Suppressor macrophage (primary cell): Measurements from ENCODE around the gene PI4K2B.
"Not testable (repeated sequence)": the region's sequence is repeated elsewhere in the genome, so short reads cannot be mapped to it uniquely, and the experiment has no call there.

ENCODE experiments used
- DNase-seq, 4 experiments: peaks; one replicate each; pipeline ENCODE4 v3.0.0-alpha.2; 2020 to 2022

The PI4K2B gene

DNA sequence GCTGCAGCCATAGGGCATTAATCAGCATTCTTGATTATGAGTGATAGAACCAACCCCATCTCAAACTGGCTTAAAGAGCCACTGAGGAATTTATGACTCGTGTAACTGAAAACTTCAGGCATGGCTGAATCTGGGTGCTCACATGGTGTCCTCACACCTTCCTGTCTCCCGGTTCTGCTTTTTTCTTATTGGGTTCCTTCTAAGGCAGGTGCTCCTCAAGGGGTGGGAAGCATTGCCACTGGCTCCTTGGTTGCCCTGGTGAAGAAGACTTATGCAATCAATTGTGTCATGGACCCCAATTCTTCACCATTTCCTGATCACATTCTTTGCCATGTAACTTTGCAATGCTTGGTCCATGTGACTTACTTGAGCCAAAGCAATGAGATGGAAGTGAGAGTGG is 74.5 kb downstream of the PI4K2B start:
- peak; percentile 30 to 56 (median 48) for DNase-seq

DNA sequence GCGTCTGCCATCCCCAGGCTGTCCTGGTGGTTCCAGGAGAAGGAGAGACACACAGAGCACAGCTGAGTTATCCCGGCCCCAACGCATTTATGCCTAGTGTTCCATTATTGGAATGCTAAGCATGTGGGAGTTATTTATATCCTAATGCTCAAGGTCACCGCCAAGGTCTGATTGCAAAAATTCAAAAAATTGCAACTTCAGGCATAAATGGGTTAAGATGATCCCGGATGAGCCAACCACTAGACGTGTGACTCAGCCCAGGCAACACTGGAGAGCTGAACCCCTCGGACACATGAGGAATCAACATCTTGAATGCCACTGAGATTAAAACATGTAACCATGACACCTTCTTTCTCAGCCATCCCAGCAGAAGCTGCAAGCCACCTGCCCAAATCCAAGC is 74.9 kb downstream of the PI4K2B start:
- peak in 2 of 4 experiments; percentile 22 to 27 for DNase-seq

GRCh38 chr4:25310066-25310802 is 76.4 kb downstream of the PI4K2B start:
- DNase-seq, result peak in 3 of 4 experiments; percentile 16 to 59 (median 45)

DNA sequence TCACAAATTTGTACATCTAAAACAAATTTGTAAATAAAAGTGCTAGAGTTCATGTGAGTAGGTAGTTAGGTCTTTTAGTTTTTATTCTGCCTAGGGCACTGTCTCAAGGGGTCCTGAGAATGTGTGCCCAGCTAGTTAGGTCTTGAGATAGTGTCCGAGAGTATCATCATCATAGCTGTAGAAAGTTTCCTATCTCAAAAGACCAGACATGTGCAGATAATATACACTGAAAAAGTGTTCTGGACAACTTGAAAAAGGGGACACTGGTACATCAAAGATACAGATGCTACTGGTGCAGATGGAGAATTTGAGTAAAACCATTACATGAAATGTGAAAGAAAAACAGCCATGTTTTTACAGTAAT is 77.0 kb downstream of the PI4K2B start:
- DNase-seq, result no peak

- DNase-seq, result peak; percentile 94 to 98 (median 96)
These were observed 78.8 kb downstream of the PI4K2B start, which contains the start of gene ZCCHC4 for GRCh38 chr4:25312496-25313200. TSS of gene ZCCHC4 (plus strand) at chr4:25312774. CDS start at chr4:25312810, 36 bp downstream.

DNA sequence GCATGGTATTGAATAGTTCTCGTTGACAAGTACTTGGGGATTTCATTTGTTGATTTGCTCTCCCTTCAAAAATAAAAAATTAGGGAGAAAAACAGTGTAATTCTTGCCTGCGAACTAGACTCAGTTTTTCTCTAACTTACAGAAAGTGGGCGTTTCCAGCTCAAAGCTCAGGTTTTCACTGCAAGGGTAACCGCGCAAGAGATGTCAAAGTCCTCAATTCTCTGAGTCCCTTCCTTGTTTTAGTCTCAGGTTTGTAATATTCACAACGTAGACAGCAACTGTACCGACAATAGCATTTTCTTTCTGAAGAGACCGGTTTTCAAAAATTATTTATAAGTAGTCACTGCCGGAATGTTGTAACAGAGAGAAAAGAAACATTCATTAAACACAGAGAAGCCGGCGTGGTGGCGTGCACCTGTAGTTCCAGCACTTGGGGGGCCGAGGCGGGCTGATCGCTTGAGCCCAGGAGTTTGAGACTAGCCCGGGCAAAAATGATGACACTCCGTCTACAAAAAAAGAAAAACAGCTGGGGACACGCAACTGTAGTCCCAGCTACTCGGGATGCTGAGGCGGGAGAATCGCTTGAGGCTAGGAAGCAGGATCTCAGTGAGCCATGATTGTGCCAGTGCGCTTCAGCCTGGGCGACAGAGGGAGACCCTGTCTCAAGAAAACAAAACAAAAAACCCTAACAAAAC is 79.5 kb downstream of the PI4K2B start:
- peak in 2 of 4 experiments; percentile 7 to 44 for DNase-seq

DNA sequence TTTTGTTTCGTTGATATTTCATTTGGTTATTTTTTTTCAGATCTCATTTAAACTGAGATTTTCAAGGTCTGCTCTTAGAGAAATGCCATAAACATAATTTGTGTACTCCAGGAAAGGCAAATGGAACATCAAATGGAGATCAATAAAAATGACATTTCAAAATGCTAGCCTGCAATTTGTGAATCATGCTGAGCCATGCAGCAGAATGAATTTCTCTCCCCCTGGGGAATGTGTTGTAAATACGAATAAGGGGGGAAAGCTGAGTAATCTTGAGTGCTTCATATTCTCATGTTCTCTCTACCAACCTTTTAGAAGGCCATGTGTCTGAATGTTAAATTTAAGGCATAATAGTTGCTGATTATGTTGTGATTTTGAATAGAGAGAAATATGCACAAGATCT is 86.5 kb downstream of the PI4K2B start:
- DNase-seq, result peak in 3 of 4 experiments; percentile 26 to 46 (median 40)

DNA sequence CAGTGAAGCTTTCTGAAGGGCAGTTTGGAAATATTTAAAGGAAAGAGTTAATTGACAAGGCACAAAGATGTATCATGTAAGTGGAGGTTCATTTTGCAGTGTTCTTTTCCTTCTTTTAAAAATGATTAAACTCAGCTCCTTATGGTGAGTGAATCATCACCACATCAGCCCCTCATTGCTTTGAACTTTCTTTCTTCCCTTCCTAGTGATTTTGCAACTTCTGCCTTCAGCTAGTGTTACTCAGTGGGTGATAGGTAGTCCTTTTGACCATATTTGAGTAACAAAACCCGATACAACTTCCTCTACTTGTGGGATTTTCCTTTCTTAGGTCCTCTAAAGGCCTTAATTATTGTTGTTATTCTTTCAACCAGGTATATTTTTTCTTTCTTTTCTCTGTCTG is 86.9 kb downstream of the PI4K2B start:
- peak; percentile 70 to 90 (median 80) for DNase-seq

- DNase-seq, result no peak
These were observed 87.9 kb downstream of the PI4K2B start for GRCh38 chr4:25321703-25322102.

GRCh38 chr4:25328463-25328862 is 94.6 kb downstream of the PI4K2B start:
- DNase-seq, result not testable (repeated sequence)
